Memory B cell (primary cell): ENCODE results near the gene CEACAM4.

Experiments
- ATAC-seq: fragments of 150-1000 bp; cut with Tn5 transposase; 2 replicates; pipeline ENCODE4 v1.10.0; 2021; ENCODE audit warnings: low read depth, mild to moderate bottlenecking, moderate library complexity
- DNase-seq, 2 donors: peaks; one replicate each; pipeline ENCODE4 v3.0.0; 2022; ENCODE audit warnings: low spot score in 2 of 2
- H3K27ac Mint-ChIP-seq: one replicate; pipeline ENCODE4 v1.8.0; 2022; ENCODE audit warnings: mild to moderate bottlenecking, moderate library complexity, mixed read lengths
- H3K27me3 Mint-ChIP-seq: one replicate; pipeline ENCODE4 v1.8.0; 2022; ENCODE audit warnings: mixed read lengths
- H3K36me3 Mint-ChIP-seq: one replicate; pipeline ENCODE4 v1.8.0; 2022; ENCODE audit warnings: mild to moderate bottlenecking, mixed read lengths
- H3K4me1 Mint-ChIP-seq: one replicate; pipeline ENCODE4 v1.8.0; 2022; ENCODE audit warnings: mixed read lengths
- H3K4me3 Mint-ChIP-seq: one replicate; pipeline ENCODE4 v1.8.0; 2022; ENCODE audit warnings: mild to moderate bottlenecking, moderate library complexity, mixed read lengths
- H3K9me3 Mint-ChIP-seq: one replicate; pipeline ENCODE4 v1.8.0; 2022; ENCODE audit warnings: mixed read lengths

The CEACAM4 gene

DNA sequence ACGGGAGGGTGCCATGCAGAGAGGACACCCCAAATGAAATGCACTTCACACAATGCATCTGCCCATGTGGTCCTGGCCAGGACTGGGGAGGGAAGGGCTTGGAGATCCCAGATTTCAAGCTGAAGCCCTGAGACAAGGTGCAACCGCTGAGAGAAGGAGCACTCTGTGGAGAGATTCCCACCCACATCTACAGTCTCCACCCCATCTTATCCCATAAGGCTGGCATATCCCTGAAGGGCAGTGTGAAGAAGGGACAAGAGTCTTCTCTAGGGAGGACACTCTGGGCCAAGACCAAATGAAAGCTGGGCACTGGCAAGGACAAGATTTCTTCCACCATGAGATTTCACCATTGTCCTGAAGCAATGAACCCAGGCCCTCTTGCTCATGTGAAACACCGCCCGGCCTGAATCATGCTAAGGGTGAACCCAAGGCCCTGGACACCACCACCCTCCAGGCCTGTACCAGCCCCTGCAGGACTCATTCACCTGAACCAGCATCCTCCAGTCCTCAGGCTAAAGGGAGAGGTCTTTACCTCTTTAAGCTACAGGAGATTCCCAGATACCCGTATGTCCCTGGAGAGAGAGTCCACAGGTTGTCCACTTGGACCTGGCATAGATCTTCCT, 20.5 kb downstream of the CEACAM4 start:
- DNase-seq (no peak), ATAC-seq (no peak)
- peaks cover 9% of the 10 kb centered on the region for H3K27me3 Mint-ChIP-seq
- no peaks in the 10 kb centered on the region for H3K4me1 Mint-ChIP-seq
- H3K36me3 Mint-ChIP-seq = peaks cover 2% of the 10 kb centered on the region
- no peak overlapping the region for H3K27ac Mint-ChIP-seq
- no peak overlapping the region for H3K4me3 Mint-ChIP-seq
- H3K9me3 Mint-ChIP-seq = peaks cover 5% of the 10 kb centered on the region

GRCh38 chr19:41604831-41605230, 22.0 kb downstream of the CEACAM4 start:
- H3K4me1 Mint-ChIP-seq = no peaks in the 10 kb centered on the region
- no peaks in the 10 kb centered on the region for H3K36me3 Mint-ChIP-seq
- ATAC-seq = no peak
- no peak overlapping the region for H3K27ac Mint-ChIP-seq
- H3K27me3 Mint-ChIP-seq = peaks cover 7% of the 10 kb centered on the region
- no peak for DNase-seq
- peaks cover 2% of the 10 kb centered on the region for H3K9me3 Mint-ChIP-seq
- no peak overlapping the region for H3K4me3 Mint-ChIP-seq

GRCh38 chr19:41601771-41602170, 25.1 kb downstream of the CEACAM4 start:
- no peaks in the 10 kb centered on the region for H3K9me3 Mint-ChIP-seq
- no peak for DNase-seq

GRCh38 chr19:41599175-41599966, 27.5 kb downstream of the CEACAM4 start:
- peaks cover 13% of the 10 kb centered on the region for H3K27me3 Mint-ChIP-seq
- no peak for DNase-seq
- no peak for ATAC-seq
- peaks cover 14% of the 10 kb centered on the region for H3K4me1 Mint-ChIP-seq
- no peaks in the 10 kb centered on the region for H3K36me3 Mint-ChIP-seq
- no peak overlapping the region for H3K4me3 Mint-ChIP-seq
- no peak overlapping the region for H3K27ac Mint-ChIP-seq
- H3K9me3 Mint-ChIP-seq = no peaks in the 10 kb centered on the region

More at GRCh38 chr19:41601771-41602170, 25.1 kb downstream of the CEACAM4 start:
- no peaks in the 10 kb centered on the region for H3K36me3 Mint-ChIP-seq
- no peak for ATAC-seq
- peaks cover 10% of the 10 kb centered on the region for H3K27me3 Mint-ChIP-seq
- no peak overlapping the region for H3K27ac Mint-ChIP-seq
- peaks cover 8% of the 10 kb centered on the region for H3K4me1 Mint-ChIP-seq
- no peak overlapping the region for H3K4me3 Mint-ChIP-seq

- H3K4me1 Mint-ChIP-seq = peaks cover 14% of the 10 kb centered on the region
- H3K9me3 Mint-ChIP-seq = no peaks in the 10 kb centered on the region
- H3K36me3 Mint-ChIP-seq = no peaks in the 10 kb centered on the region
- DNase-seq = peak; percentile 75 to 85
- peak; percentile 89 for ATAC-seq
- peaks cover 11% of the 10 kb centered on the region for H3K27me3 Mint-ChIP-seq
- H3K27ac Mint-ChIP-seq = peak overlapping the region; percentile 59
- H3K4me3 Mint-ChIP-seq = peak overlapping the region; percentile 64
Measured at GRCh38 chr19:41597600-41598041, 29.3 kb downstream of the CEACAM4 start.

DNA sequence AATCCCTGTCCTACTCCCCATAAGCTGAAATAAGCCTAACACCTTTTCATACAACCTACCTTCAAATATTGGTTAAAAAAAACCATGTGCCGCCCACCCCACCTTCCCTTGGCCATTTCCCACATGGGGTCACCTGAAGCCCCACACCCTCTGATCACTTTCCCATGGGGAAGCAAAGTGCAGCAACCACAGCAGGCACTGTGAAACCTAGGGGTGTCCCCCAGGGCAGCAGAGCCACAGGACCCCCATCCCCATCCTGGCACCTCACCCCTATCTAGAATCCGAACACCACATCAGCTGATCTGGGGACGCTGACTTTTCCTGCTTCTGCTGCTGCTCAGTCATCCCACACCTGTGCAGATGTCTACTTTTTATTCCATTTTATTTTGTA, 31.0 kb downstream of the CEACAM4 start:
- ATAC-seq = no peak
- DNase-seq = no peak
- Mint-ChIP-seq H3K4me1 (peaks cover 14% of the 10 kb centered on the region), H3K27me3 (peaks cover 13% of the 10 kb centered on the region), H3K36me3 (no peaks in the 10 kb centered on the region), H3K9me3 (no peaks in the 10 kb centered on the region), H3K27ac (no peak overlapping the region), H3K4me3 (no peak overlapping the region)

- H3K4me3 Mint-ChIP-seq = no peak overlapping the region
- H3K27ac Mint-ChIP-seq = no peak overlapping the region
- ATAC-seq = peak; percentile 64
- H3K9me3 Mint-ChIP-seq = no peaks in the 10 kb centered on the region
- peak; percentile 55 to 65 for DNase-seq
- H3K27me3 Mint-ChIP-seq = peaks cover 16% of the 10 kb centered on the region
- H3K36me3 Mint-ChIP-seq = no peaks in the 10 kb centered on the region
- peaks cover 14% of the 10 kb centered on the region for H3K4me1 Mint-ChIP-seq
Measured at GRCh38 chr19:41595258-41595889, 31.5 kb downstream of the CEACAM4 start.

GRCh38 chr19:41591951-41592562, 34.8 kb downstream of the CEACAM4 start:
- Mint-ChIP-seq H3K36me3 (peaks cover 2% of the 10 kb centered on the region), H3K27me3 (peaks cover 15% of the 10 kb centered on the region), H3K4me3 (no peak overlapping the region), H3K4me1 (peaks cover 8% of the 10 kb centered on the region), H3K27ac (no peak overlapping the region), H3K9me3 (no peaks in the 10 kb centered on the region)
- ATAC-seq (no peak), DNase-seq (no peak)

- peaks cover 12% of the 10 kb centered on the region for H3K27me3 Mint-ChIP-seq
- no peak overlapping the region for H3K4me3 Mint-ChIP-seq
- no peak overlapping the region for H3K27ac Mint-ChIP-seq
- peaks cover 5% of the 10 kb centered on the region for H3K36me3 Mint-ChIP-seq
- H3K4me1 Mint-ChIP-seq = peaks cover 5% of the 10 kb centered on the region
- H3K9me3 Mint-ChIP-seq = no peaks in the 10 kb centered on the region
- DNase-seq (no peak), ATAC-seq (no peak)
Measured at GRCh38 chr19:41590936-41591335, 35.9 kb downstream of the CEACAM4 start.

GRCh38 chr19:41589371-41589770, 37.5 kb downstream of the CEACAM4 start:
- peaks cover 17% of the 10 kb centered on the region for H3K36me3 Mint-ChIP-seq
- peaks cover 12% of the 10 kb centered on the region for H3K27me3 Mint-ChIP-seq
- no peak for DNase-seq
- H3K4me3 Mint-ChIP-seq = no peak overlapping the region
- H3K9me3 Mint-ChIP-seq = no peaks in the 10 kb centered on the region
- no peak overlapping the region for H3K27ac Mint-ChIP-seq
- H3K4me1 Mint-ChIP-seq = no peaks in the 10 kb centered on the region
- no peak for ATAC-seq

DNA sequence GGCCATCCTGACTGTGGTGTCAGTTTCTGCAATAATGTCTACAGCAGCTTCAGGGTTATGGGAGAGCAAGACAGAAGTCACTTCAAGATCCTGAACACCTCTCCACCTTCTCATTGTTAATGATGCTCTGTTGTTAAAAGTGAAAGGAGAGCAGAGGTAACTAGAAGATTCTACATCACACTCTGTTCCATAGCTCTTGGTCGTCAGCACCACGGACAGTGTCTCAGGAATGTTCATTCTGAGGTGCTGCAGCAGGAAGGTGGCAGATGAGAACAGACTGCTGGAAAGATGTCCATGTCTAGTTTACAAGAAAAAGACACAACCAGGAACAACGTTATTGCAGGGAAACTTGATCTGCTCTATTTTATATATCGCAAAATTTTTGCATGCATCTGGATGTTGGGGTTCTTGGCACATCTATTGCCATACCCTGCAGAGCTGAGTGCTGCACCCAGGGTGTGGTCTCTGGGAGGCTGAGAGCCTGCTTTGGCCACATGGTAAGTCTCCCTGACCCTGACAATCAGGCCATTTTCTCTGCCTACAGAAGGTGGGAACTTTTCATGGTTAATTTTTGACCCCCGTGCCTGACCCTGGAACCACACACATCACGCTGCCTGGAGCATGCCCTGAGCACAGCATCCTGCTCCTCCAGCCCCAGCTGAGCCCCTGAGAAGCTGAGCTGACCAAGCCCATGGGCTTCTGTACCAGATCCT, 38.2 kb downstream of the CEACAM4 start:
- Mint-ChIP-seq H3K4me1 (no peaks in the 10 kb centered on the region), H3K9me3 (no peaks in the 10 kb centered on the region)
- DNase-seq = no peak

DNA sequence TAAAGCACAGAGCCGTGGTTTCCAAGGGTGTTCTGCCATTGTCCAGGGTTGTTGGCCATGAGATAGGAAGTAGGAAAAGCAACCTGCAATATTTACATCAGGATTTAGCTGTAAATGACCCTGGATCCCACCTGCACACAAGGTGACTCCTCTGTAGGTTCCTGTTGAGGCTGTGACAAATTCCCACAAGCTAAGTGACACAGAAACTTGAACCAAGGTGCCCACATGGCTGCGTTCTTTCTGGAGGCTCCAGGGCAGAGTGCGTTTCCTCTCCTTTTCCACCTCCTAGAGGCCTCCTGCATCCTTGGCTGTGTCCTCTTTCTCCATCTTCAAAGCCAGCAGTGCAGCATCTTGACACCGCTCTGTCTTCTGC, 39.0 kb downstream of the CEACAM4 start:
- H3K9me3 Mint-ChIP-seq = peaks cover 6% of the 10 kb centered on the region
- no peak overlapping the region for H3K4me3 Mint-ChIP-seq
- H3K36me3 Mint-ChIP-seq = peaks cover 33% of the 10 kb centered on the region
- no peak for DNase-seq
- no peak overlapping the region for H3K27ac Mint-ChIP-seq
- peaks cover 9% of the 10 kb centered on the region for H3K27me3 Mint-ChIP-seq
- H3K4me1 Mint-ChIP-seq = no peaks in the 10 kb centered on the region
- ATAC-seq = no peak

More for the DNA sequence above, 38.2 kb downstream of the CEACAM4 start:
- ATAC-seq = no peak
- H3K36me3 Mint-ChIP-seq = peaks cover 24% of the 10 kb centered on the region
- H3K27me3 Mint-ChIP-seq = peaks cover 12% of the 10 kb centered on the region
- no peak overlapping the region for H3K4me3 Mint-ChIP-seq
- H3K27ac Mint-ChIP-seq = no peak overlapping the region

DNA sequence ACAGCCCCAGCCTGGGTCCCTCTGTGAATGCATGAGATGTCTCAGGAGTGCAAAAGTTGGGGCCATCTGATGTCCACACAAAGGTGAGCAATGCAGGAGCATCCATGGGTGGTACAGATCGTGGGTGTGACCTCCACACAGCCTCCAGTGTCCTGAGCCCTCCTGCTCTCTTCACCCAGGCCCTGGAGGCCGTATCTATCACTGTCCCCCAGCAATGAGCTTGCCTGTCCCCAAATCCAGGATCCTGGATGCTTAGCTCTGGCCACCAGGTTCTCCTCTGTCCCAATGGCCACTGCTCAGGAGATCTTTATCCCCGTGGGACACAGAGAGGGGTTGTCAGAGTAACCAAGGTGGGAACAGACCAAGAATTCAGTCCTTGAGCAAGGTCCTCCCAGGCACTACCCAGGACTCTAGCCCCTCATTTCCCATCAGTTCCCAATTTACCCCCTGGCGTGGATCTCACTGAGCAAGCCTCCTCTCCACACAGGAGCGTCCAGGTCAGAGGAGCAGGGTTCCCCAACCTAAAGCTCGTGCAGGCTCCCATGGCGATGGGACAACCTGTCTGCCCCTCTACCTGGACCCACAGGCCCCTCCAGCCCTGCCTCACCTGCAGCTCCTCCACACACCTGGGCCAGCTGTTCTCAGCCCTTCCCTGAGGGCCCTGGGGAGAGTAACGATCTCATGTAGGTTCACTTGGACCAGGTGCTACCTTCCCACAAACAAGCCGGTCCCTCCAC, 39.6 kb downstream of the CEACAM4 start:
- H3K4me3 Mint-ChIP-seq = no peak overlapping the region
- no peaks in the 10 kb centered on the region for H3K4me1 Mint-ChIP-seq
- H3K9me3 Mint-ChIP-seq = peaks cover 7% of the 10 kb centered on the region
- H3K27ac Mint-ChIP-seq = no peak overlapping the region
- ATAC-seq (no peak), DNase-seq (no peak)
- peaks cover 6% of the 10 kb centered on the region for H3K27me3 Mint-ChIP-seq
- peaks cover 36% of the 10 kb centered on the region for H3K36me3 Mint-ChIP-seq
